ENCODE results near the gene ST3GAL5. TPM values are rescaled to one million over a fixed set of nuclear protein-coding genes. Genes with fewer than 3 reads are reported as not detected.

Gene ST3GAL5
- total RNA-seq, 2 experiments from 2014 or later = 7.4 to 11.3 TPM

- Histone ChIP-seq H3K4me3 (ENCODE audit: low read depth, low read length, poor library complexity, severe bottlenecking) (no peak overlapping the region), H3K27ac (ENCODE audit: low read depth, low read length, poor library complexity, severe bottlenecking) (no peak overlapping the region), H3K4me2 (ENCODE audit: low read length) (no peak overlapping the region), H2AFZ (ENCODE audit: low read length) (no peak overlapping the region), H3K36me3 (ENCODE audit: insufficient read depth, low read length) (no peaks in the 10 kb centered on the region), H3K79me2 (ENCODE audit: insufficient read depth, low read depth, low read length) (no peaks in the 10 kb centered on the region), H3K4me1 (ENCODE audit: insufficient read depth, low read length, poor library complexity, severe bottlenecking) (no peaks in the 10 kb centered on the region), H3K9me2 (ENCODE audit: insufficient read depth, low read length) (no peaks in the 10 kb centered on the region), H3K9me3 (ENCODE audit: low read length) (no peaks in the 10 kb centered on the region), H4K20me1 (ENCODE audit: insufficient read depth, low read length) (no peaks in the 10 kb centered on the region)
- no TSS peak for BruUV-seq (replicated peaks)
- intact Hi-C loops (cut with micrococcal nuclease; ENCODE audit: unreplicated experiment) = no loop called here
- ChIA-PET CTCF (ENCODE audit: unreplicated experiment) (no interaction called here), POLR2A (interaction anchor here (0.5 kb wide), 1 partner anchor 576 kb away, joined by 9 read pairs; no protein-coding TSS in a partner anchor)
- DNase-seq (ENCODE audit: low spot score) = no peak
- TF ChIP-seq EZH2phosphoT487 (IDR thresholded peaks at IDR 0.05; ENCODE audit: borderline replicate concordance, low read depth, low read length) (no peak), CTCF (conservative IDR thresholded peaks at IDR 0.05; ENCODE audit: low read length) (no peak)
Observed at GRCh38 chr2:85810371-85811179, 78.2 kb downstream of the ST3GAL5 start.

- intact Hi-C loops (cut with micrococcal nuclease; ENCODE audit: unreplicated experiment) = no loop called here
- H3K9me2 ChIP-seq (ENCODE audit: insufficient read depth, low read length) = no peaks in the 10 kb centered on the region
- peaks cover 5% of the 10 kb centered on the region for H3K4me1 ChIP-seq (ENCODE audit: insufficient read depth, low read length, poor library complexity, severe bottlenecking)
- CTCF ChIA-PET (ENCODE audit: unreplicated experiment) = no interaction called here
- H3K79me2 ChIP-seq (ENCODE audit: insufficient read depth, low read depth, low read length) = no peaks in the 10 kb centered on the region
- no peaks in the 10 kb centered on the region for H4K20me1 ChIP-seq (ENCODE audit: insufficient read depth, low read length)
- H3K27ac ChIP-seq (ENCODE audit: low read depth, low read length, poor library complexity, severe bottlenecking) = no peak overlapping the region
- no peaks in the 10 kb centered on the region for H3K9me3 ChIP-seq (ENCODE audit: low read length)
- no TSS peak for BruUV-seq (replicated peaks)
- no peak overlapping the region for H3K4me3 ChIP-seq (ENCODE audit: low read depth, low read length, poor library complexity, severe bottlenecking)
- TF ChIP-seq CTCF (conservative IDR thresholded peaks at IDR 0.05; ENCODE audit: low read length) (no peak), EZH2phosphoT487 (IDR thresholded peaks at IDR 0.05; ENCODE audit: borderline replicate concordance, low read depth, low read length) (no peak)
- POLR2A ChIA-PET = no interaction called here
- H2AFZ ChIP-seq (ENCODE audit: low read length) = no peak overlapping the region
- no peaks in the 10 kb centered on the region for H3K36me3 ChIP-seq (ENCODE audit: insufficient read depth, low read length)
- no peak overlapping the region for H3K4me2 ChIP-seq (ENCODE audit: low read length)
- no peak for DNase-seq (ENCODE audit: low spot score)
Observed at GRCh38 chr2:85807756-85808155, 81.0 kb downstream of the ST3GAL5 start.

Measured in OCI-LY7 (cell line).